ENCODE measurements around the gene PALLD.

The PALLD gene

DNA sequence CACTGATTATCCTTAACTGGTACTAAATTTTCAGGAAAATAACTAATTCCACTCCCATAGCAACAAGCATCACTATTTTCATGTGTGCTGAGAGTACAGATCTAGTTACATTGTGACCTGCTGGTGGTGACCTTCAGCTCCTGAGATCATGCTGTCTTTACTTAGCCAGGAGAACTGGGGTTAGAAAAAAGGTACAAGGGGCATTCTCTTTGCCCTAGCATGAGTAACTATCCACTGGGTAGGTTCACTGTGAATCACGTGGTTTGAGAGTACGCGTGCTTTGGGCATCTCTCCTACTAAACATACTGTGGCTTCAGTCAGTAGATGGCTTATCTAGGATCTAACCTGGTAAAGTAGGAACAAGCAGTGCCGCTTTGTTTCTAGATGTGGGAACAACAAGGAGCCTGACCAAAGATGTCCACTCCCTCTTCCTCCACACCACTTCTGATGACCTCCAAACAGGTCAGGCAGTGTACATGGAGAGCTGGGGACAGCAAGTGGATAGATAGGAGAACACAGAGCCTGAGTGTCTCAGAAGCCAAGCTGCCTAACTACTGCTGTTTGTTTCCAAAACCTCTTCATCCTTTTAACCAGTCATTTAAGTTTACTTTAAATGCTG lies 423.0 kb downstream of the PALLD start:
- no peak for DNase-seq (ENCODE audit: insufficient read length, low spot score)
- TF ChIP-seq, protein P1, sequence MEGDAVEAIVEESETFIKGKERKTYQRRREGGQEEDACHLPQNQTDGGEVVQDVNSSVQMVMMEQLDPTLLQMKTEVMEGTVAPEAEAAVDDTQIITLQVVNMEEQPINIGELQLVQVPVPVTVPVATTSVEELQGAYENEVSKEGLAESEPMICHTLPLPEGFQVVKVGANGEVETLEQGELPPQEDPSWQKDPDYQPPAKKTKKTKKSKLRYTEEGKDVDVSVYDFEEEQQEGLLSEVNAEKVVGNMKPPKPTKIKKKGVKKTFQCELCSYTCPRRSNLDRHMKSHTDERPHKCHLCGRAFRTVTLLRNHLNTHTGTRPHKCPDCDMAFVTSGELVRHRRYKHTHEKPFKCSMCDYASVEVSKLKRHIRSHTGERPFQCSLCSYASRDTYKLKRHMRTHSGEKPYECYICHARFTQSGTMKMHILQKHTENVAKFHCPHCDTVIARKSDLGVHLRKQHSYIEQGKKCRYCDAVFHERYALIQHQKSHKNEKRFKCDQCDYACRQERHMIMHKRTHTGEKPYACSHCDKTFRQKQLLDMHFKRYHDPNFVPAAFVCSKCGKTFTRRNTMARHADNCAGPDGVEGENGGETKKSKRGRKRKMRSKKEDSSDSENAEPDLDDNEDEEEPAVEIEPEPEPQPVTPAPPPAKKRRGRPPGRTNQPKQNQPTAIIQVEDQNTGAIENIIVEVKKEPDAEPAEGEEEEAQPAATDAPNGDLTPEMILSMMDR (IDR thresholded peaks at IDR 0.05; ENCODE audit: insufficient read depth, missing control alignments) = no peak
- FAIRE-seq = no peak

DNA sequence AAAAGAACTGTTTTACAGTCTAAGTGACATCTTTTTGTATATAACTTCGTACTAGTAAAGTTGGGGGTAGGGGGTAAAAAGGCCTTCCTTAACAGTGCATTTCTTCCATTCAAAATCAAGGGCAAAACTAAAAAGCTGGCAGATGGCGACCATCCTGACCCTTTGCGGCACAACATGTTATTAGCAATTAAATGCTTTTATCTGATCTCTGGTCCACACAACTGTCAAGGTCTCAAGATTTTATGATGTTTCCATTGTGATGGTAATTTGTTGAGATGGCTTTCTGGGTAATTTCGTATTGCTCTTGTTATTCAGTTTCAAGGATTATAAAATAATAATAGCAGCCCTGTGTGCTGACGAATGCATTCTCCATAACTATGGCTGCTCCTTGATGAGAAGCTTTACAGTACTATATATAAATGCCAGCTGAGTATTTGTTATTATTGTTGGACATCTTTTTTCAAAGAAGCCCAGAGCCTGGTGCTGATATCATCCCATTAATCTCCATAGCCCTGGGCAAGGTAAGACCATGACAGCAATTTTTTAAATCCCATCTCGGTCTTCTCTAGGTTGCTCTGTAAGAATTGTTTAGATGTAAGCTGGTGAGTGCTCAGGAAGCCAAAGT lies 423.7 kb downstream of the PALLD start:
- DNase-seq (ENCODE audit: insufficient read length, low spot score) (no peak), FAIRE-seq (no peak)
- TF ChIP-seq, protein P1 (IDR thresholded peaks at IDR 0.05; ENCODE audit: insufficient read depth, missing control alignments) = no peak

DNA sequence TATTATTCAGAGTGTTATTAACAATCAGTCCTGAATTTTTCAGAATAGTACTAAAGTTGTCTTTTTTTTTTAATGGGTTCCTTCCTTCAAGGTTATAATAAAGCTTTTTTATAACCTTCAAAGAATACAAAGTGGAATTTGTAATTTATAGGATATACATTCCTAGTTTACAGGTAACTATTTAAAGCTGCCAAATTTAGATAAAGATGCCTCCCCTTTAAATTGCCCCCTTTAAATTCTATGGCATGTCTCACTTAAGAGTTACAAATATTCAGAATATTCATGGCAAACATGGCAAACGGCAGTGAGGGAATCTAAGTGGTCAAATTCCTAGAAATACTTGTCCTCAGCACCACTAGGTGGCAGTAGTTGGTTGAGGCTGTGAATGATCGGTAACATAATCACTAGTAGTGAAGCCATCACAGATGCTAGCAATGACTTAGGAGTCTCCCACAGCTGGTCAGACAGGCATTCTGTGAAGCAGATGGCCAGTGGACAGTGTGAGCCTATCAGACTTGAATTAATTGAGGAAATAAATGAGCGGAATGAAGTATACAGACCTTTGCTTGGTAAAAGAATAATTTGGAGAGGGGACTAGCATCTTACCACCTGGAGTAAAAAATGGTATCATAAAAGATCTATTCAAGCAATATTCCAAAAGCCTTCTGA lies 426.8 kb downstream of the PALLD start:
- DNase-seq (ENCODE audit: insufficient read length, low spot score) (peak; percentile 29), FAIRE-seq (peak; percentile 90)
- TF ChIP-seq, protein P1 (IDR thresholded peaks at IDR 0.05; ENCODE audit: insufficient read depth, missing control alignments) = peak; percentile 93

DNA sequence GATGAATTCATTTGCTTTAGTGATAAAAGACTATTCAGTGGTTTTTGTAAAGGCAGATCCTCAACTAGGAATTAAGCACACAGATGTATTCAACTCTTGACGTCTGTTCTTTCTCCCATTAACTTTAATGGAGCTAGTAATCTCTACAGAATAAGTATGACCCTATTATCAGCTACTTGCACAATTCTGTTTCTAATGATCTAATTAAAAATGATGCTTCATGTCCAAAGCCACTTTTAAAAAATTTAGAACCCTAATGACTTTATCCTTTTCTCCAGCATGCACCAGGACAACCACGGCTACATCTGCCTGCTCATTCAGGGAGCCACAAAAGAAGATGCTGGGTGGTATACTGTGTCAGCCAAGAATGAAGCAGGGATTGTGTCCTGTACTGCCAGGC lies 427.8 kb downstream of the PALLD start:
- no peak for FAIRE-seq
- no peak for DNase-seq (ENCODE audit: insufficient read length, low spot score)
- TF ChIP-seq, protein P1 (IDR thresholded peaks at IDR 0.05; ENCODE audit: insufficient read depth, missing control alignments) = no peak

DNA sequence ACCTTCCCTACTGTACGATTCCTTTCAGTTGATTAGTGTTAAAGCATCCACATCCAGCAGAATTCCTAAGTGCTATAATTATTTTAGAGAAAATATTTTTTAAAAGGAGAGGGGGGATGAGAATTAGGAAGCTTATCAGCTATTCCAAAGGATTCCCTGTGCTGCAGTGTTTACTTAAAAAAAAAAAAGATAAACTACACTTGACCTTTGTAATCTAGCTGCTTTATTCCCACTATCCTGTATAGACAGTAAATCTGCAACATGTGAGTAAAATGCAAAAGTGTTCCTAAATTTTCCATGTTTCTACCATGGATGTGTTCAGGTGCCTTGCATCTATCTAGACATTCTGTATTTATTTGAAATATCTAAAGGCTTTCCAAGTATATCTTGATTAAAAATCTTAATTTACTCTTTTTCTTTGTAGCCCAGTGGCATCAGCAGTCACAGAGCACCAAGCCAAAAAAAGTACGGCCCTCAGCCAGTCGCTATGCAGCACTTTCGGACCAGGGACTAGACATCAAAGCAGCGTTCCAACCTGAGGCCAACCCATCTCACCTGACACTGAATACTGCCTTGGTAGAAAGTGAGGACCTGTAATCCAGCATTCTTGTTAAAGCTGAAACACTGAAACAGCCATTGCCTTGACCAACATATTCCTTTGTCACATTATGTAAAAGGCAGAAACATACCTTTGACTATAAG lies 429.1 kb downstream of the PALLD start:
- DNase-seq (ENCODE audit: insufficient read length, low spot score) (no peak), FAIRE-seq (no peak)
- TF ChIP-seq, protein P1 (IDR thresholded peaks at IDR 0.05; ENCODE audit: insufficient read depth, missing control alignments) = no peak

DNA sequence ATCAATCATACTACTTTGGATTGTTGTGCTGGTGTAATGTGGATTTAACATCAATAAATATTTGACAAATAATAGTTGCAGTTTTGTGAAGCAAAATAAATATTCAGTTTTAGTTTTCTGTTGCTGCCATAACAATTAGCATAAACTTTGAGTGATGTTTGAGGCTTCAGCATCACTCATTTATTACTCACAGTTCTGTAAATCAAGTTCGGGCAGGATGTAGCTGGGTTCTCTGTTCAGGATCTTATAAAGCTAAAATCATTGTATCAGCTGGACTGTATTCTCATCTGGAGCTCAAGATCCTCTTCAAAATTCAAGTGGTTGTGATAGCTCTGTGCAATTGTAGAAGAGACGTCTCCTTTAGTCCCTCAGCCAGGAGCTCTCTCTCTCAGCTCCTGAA lies 431.5 kb downstream of the PALLD start:
- FAIRE-seq = peak; percentile 32

More for the DNA sequence above, 431.5 kb downstream of the PALLD start:
- no peak for DNase-seq (ENCODE audit: insufficient read length, low spot score)
- TF ChIP-seq, protein P1 (IDR thresholded peaks at IDR 0.05; ENCODE audit: insufficient read depth, missing control alignments) = no peak

Measured in D721Med (cell line).